GM21737 (cell line): ENCODE measurements around the gene CNPY1.

ENCODE experiments used
- ATAC-seq: cut with Tn5 transposase; IDR thresholded peaks from one replicate; pipeline ENCODE4 v1.9.1; 2021; ENCODE audit warnings: mild to moderate bottlenecking, moderate library complexity; ENCODE audit not compliant: unreplicated experiment

Gene CNPY1

GRCh38 chr7:155469311-155470185 lies 76.8 kb downstream of the CNPY1 start:
- ATAC-seq: no peak

- no peak for ATAC-seq
Observed at GRCh38 chr7:155468785-155469148, 77.6 kb downstream of the CNPY1 start.

- no peak for ATAC-seq
Observed at GRCh38 chr7:155467846-155468784, 78.2 kb downstream of the CNPY1 start.

DNA sequence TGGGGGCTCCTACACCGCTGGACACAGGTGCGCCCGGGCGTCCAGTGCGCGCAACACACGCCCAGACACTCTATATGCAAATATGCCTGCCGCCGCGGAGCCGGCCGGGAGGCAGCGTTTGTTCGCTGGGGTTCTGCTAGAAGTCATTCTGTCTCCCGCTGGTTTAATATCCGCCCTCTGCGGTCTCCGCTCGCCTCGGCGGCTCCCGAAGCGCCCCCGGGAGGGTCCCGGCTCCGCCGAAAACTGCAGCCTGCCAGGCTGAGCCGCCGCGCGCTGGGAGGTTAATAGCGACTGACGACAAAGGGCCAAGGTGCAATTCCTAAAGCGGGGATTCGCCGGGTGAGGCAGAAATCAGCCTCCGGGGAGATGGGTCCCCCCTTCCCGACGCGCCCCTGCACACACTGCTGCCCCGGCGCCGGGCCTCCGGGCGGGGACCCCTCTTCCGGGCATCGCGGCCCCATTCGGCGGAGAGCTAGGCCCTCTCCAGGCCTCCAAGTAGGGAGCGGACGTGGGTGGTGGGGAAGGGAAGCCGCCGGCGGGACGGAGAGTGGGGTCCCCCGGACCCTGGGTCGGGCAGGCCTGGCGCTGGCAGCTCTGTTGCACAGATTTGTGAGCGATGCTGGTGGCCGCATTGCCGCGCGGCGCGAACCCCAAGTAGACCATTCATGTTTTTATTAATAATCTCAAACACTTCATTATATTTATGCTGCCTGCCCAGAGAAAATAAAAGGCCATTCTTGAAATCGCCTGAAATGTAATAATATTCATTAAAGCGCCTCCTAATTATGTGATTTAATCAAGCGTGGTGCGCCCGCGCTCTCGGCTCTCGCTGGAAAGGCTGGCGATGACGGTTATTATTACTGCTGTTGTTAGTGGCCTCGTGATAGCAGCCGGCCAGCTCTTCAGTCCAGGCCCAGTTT lies 79.3 kb downstream of the CNPY1 start:
- ATAC-seq: peak; percentile 67

- ATAC-seq: no peak
Observed at GRCh38 chr7:155466142-155466813, 80.1 kb downstream of the CNPY1 start.

GRCh38 chr7:155465761-155466141 lies 80.6 kb downstream of the CNPY1 start:
- ATAC-seq: no peak

GRCh38 chr7:155464948-155465739 lies 81.2 kb downstream of the CNPY1 start:
- ATAC-seq: no peak

GRCh38 chr7:155464183-155464582 lies 82.2 kb downstream of the CNPY1 start:
- ATAC-seq: no peak

- ATAC-seq: no peak
Observed at GRCh38 chr7:155463114-155463811, 83.1 kb downstream of the CNPY1 start.

- ATAC-seq: no peak
Observed at GRCh38 chr7:155462163-155462735, 84.1 kb downstream of the CNPY1 start.

GRCh38 chr7:155461631-155462030 lies 84.7 kb downstream of the CNPY1 start:
- ATAC-seq: no peak

DNA sequence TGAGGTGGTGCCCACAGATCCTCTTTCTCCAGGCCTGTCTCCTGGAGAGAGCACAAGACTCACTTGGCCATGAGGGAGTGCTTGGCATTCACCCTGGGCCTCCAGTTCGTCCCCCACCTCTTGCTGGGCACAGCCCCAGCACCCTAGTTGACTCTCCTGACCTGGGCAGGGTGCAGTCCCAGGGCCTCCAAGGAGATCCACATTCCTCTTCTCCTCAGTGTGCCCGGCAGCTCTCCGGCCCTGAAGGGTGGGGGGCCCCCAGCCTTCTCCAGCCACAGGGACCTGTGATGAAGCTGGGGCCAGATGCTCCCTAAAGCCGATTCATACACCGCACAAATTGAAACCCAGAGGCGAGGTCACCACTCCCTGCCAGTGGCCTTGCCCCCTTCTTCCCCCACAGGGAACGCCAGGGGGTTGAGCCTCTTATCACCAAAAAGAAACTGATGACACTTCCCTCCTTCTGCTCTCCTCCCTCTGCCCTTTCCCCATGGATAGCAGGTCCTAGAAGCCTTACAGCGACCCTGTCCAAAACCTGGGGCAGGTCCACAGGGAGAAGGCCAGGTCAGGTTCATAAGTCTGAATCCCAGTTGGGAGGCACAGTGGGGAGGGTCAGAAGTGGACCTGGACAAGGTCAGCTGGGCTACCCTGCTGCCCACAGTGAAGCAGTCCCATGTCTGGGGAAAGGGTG lies 85.3 kb downstream of the CNPY1 start:
- no peak for ATAC-seq

DNA sequence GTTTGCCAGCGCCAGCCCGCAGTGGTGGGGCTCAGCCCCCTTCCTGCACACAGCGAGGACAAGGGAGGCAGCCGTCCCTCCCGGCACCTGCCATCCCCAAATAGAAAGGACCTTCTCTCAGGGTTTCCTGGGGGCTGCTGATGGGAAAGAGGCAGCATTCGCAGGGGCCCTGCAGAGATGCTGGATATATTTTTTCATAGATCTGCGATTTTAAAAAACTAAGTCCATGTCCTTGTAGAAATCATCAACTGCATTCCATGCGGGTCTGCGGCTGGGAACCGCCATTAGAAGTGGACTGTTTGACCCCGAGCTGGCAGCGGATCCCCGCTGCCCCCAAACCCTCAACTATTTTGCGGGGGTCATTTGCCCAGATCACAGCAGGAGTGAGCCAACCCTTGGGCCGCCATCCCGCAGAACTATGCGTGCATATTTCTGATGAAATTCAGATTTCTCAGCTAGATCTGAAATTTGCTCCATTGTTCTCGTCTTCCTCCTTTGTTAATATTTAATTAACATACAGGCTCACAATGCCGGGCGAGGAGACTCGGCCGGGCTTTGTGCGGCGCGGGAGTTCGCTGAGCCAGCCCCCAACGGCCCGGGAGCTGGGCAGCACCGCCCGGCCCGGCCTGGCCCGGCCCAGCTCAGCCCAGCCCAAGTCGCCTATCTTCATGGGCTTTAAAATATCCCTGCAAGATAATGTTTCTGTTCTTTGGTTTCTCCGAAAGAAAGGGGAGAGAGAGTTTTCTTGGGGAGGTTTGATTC lies 86.5 kb downstream of the CNPY1 start:
- no peak for ATAC-seq

GRCh38 chr7:155458878-155459699 lies 87.3 kb downstream of the CNPY1 start:
- no peak for ATAC-seq

GRCh38 chr7:155458111-155458877 lies 88.1 kb downstream of the CNPY1 start, which contains the start of gene EN2:
Gene EN2 (plus strand): TSS chr7:155458129. CDS start chr7:155458378, 249 bp downstream.
- no peak for ATAC-seq
